Fibroblast of skin of scalp (primary cell): Measurements from ENCODE around the gene EXOC6B.

Experiments used
- DNase-seq: peaks from one replicate; pipeline ENCODE4 v3.0.0-alpha.2; 2013

The EXOC6B gene

DNA sequence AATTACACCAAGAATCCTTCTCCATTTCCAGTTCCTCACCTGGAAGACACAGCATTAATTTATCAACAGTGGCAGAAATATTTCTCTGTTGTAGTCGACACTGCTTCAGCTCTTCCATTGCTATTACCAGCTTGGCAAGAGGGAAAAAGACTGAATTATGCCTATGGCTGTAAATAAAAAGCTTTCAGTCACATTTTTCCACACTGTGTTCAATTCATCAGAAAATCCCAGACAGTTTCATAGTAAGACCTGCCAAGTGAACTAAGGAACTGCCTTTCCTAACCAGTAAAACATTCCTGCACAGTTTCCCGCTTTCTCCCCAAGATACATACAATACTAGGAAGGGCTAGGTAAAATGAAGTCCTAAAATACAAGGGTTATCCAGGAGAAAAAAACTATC is 94.7 kb downstream of the EXOC6B start:
- no peak for DNase-seq

DNA sequence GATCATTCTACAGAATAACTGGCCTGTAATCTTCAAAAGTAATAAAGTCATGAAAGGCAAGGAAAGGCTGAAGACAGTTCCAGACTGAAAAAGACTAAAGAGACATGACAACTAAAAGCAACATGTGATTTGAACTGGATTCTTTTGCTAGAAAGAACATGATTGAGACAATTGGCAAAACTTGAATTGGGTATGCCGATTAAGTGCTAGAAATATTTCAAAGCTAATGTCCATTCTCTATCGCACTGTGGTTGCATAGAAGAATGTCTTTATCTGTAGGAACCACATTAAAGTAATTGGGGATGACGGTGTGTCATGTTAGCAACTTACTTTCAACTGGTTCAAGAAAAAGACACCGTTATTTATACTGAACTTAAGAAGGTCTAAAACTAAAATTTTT is 98.5 kb downstream of the EXOC6B start:
- no peak for DNase-seq

DNA sequence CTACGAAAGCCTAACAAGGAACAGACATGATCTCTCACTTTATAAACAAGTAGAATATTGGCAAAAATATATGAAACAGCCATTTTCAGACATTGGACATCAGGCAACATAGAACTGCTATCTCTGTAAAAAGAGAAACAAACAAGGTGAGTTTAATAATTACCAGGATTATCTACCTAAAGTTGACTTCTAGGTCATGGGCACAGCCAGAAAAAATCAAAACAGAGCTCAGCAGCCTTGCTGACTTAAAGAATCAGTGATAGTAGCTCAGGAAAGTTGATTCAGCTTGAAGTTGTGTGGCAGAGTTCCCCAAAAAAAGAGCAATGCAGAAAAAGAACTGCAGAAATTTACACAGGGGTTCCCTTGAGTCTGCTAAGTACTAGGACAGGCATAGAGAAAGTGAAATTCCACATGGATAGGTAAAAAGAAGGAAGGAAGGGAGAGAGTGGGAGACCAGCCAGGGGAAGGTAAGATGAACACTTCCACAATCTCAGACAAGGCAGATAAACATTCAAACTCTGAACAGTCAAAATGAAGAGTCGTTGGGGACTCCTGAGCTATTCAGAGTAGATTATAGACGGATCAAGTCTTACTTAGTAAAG is 102.0 kb downstream of the EXOC6B start:
- no peak for DNase-seq

DNA sequence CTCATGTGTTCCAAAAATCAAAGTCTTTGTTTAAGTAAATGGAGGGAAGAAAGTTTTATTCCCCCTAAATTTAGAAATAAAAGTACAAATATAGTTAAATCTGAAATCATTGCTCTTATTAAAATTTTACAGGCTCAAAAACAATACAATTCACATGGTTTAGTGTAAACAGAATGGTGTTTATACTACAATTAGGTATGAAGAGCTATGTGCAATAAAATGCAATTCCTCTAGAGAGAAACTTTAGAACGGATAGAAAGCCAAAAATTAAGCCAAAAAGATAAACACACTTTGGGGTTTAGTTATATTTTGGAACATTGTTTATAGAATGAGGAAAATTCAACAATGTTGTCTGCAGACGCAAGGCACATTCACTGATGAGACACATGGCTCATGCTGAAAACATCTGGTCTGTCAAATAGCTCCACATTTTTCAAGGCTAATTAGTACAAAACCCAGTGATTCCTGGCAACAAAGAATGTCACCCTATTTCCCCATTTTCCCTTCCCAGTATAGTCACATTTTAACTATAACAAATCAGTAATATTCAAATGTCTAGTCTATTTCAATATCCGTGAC is 103.3 kb downstream of the EXOC6B start:
- peak; percentile 70 for DNase-seq

DNA sequence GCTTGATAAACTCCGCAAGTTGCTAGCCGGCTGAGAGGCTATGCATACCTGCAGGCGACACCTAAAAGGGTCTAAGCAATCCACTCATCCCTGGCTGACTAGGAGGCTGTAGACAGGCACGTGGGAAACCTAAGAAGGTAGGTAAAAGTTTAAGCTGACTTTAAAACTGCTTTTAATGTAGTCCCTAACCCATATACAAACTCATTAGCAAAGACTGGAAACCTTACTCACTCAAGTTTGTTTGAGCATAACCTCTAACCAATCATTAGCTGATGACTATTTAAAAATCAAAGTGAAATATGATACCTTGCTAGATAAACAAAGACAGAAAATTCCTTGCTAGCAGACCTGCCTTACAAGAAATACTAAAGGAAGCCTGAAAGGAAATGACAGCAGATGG is 106.4 kb downstream of the EXOC6B start:
- no peak for DNase-seq

DNA sequence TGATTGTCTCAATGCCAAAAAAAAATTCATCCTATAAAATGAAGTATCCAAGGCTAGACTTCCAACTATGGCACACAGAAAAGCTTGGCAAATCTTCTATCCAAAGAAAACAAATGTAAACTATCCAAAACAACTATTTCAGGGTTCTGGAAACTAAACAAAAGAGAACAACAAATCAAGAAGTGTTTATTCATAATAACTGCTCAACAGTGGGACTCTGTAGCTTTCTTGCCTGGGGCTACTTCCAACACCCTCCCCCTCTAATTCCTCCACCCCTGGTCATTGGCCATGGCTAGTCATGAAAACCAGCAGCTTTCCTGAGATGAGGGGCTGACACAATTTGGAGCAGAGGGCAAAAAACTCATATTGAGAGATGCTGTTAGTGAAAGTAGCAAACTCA is 107.0 kb downstream of the EXOC6B start:
- no peak for DNase-seq

DNA sequence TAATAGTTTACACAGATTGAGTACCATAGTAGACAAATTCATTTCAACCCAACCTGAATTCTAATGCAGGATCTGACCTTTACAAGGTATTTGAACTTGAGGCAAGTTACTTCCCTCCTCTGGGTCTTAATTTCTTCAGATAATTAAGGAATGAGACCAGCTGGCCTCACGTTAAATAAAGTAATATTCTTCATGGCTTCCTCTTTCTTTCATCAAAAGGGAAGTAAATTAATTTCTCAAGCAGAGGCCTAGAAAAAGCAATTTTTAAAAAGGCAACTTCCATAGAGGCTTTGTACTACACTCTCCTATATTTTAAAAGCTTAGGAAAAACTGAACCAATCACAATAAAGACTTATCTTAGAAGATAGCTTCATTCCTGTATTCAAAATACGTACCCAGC is 109.2 kb downstream of the EXOC6B start:
- DNase-seq: no peak

DNA sequence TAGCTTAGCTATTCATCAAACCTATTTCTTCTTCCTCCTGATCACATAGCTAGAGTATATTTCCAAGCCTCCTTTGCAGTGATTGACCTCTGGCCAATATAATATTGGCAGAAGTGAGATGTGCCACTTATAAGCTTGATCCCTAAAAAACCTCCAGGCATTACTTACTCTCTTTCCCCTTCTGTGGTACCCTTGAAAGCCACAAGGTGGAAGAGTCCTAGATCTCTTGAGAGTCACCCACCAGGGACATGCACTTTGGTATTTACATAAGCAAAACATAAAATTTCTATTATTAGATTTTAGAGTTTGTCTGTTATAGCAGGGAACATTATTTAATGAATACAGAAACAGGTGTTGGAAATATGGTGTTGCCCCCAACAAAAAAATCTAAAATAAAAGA is 112.0 kb downstream of the EXOC6B start:
- DNase-seq: no peak

DNA sequence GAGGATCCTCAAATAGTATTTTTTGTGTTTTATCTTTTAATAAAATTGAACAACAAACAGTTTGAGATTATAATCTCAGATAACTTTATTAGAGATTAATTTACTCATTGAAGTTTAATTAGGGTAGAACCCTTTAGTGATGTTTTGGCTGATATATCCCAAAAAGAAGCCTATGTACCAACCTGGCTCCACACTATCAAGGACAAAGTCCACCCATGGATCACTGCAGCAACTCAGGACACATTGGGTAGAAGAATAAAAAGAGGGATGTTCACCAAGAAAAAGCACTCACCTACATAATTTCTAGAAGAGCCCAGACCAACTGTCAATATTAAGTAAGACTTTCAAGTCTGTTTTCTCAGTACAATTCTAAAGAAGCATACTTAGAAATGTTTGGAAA is 112.9 kb downstream of the EXOC6B start:
- DNase-seq: no peak

DNA sequence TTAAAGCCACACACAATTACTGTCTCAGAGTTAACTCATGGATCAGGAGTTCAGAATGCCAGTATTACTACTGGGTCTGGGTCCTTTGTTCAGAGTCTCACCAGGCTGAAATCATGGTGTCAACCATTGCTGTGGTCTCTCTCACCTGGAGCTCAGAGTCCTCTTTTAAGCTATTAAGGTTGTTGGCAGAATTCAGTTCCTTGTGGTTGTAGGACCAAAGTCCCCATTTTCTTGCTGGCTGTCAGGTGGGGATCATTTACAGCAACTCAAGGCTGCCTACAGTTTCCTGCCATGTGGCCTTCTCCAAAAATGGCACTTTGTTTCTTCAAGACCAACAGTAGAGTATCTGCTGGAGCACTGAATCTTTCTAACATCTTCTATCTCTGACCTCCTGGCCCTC is 113.5 kb downstream of the EXOC6B start:
- no peak for DNase-seq

DNA sequence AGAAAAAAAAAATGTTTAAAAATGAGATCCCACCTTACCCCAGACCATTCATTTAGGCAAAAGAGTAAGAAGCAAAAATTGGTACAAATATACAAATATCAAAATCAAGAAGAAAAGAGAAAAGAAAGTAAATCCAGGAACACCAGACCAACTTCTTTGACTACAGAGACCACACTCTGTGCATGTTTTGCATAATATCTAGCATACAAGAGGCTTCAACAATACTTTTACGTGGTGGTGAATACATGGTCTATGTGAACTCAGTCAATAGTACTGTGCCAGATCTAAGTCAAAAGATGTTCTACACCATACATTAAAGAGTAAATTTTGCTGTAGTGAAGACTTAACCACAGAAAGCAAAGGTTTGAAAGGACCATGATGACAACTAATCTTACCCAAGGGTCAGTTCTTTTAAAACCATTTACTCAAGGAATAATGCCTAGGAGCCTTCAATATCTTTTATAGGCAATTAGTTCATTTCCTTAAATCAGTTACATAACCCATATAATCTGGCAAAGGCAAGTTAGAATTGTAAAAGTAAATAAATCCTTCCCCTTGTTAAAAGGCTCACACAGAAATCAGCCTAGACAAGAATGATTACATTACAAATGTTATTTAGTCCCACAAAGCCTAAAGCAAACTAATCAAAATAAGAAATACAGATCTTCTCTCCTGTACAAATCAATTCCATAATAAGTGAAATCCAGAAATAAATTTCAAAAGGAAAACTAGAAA is 115.2 kb downstream of the EXOC6B start:
- no peak for DNase-seq

DNA sequence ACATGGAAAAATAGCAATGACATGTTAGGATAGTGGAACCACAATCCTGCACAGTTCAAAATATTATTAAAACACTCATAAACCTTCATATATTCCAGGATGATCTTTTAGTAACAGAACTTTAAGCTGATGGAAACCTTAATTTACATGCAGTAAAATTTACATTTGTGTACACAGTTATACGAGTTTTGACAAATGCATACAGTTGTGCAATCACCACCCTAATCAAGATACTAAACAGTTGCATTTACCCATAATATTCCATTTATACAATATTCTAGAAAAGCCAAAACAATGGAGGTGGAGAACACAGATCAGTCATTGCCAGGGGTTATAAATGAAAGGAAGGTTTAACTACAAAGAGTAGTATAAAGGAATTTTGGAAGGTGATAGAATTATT is 117.6 kb downstream of the EXOC6B start:
- DNase-seq: no peak

DNA sequence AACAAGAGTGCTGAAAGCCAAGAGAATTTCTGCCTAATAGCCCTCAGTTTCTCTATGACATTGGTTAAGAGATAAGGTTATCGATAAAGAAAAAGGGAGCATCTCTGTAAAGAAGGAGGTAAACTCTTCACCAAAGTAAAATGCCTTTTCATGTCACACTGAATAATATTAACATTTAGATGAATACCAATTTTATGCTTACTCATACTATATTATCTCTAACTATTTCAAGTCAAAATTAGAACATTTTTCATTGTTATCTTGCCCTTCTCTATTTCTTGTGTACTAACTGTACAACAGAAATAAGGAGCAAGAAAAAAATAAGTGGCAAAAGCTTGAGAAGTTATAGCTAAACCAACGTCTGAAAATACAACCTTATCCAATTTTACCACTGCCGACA is 127.5 kb downstream of the EXOC6B start:
- no peak for DNase-seq

DNA sequence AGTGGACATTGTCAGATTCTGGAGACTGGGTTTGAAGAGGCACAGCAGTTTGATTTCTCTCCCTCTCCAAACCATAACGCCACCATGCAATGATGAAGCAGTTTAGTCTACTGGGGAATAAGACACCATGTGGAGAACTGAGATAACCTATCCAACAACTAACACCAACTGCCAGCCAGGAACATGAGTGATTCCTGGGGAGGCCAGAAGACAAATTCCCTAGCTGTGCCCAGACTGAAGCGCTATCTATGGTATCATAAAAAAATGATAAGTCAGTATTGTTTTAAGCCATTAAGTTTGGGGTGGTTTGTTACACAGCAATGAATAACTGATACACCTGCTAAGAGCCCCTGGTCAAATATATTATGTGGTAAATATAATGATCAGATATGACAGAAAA is 129.3 kb downstream of the EXOC6B start:
- no peak for DNase-seq

DNA sequence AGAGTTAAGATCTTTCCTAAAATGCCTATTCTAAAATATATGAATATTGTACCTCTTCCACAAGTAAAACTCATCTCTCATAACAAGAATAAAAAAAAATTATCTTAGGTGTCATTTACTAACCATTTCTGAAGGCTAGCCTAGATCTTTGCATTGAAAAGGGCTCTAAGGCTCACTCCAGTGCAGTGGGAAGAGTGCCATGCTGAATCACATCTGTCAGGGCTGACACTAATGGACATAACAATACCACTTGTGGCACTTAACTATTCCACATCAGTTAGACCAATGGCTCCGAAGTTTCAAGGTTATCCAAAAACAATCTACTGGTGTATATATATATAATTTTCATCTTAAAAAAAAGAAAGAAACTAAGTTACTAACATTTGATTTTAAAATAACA is 130.2 kb downstream of the EXOC6B start:
- DNase-seq: no peak

DNA sequence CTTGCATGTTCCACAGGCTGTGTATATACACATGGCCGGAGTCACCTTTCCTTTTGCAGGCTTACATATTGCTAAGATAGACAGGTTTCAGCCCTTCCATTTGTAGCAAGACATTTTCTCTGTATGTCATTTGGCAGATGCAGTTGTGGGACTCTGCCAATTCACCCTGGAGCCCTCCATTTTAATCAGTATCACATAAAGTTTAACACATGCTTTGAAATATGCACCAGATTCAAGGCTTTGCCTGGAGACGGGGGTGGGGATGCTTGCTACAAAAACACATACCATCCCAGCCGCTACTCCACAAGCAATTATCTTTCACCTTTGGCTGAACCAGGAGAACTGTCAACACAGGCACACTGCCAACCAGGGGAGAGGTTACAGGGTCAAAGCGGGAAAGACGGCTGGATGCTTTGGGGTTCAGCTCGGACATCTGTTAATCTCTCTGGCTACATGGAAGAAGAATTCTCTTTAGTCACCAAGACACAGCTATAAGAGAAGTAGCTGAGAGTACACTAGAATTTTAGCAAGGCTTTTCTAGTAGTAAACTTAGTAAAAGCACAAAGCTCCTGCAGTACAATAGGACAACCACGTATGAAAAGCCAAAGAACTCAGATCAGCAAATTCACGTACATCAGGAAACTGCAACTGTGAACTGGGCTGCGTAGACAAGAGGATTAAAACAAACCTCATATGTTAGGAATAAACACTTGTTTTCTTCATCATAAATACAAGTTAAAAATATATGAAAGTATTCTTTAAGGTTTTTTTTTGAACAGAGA is 130.9 kb downstream of the EXOC6B start:
- DNase-seq: peak; percentile 50

DNA sequence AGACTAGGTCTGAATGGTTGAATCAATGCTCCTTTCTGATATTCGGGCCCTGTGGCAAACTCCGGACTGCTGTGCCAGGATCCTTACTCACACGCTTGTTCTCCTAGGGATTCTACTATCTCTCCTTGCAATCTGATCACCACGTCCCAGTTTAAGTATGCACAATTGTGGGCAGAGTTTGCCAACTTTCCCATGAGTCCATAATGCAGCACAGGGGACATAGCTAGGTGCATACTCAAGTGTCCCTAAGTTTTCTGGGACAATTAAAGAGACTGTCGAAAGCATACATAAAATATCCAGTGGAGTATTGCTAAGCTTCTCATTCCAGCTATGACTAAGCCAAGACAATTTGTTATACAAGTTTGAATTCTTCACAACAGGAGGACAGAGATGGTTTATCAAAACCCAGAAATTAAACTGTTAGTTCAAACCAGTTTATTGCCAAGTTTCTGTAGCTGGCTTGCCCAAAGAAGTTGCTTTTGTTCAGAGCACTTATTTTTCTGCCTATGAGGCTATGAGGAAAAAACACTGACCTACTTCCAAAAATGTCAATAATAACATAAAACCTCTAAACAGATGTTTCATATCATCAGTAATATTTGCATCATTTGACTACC is 136.1 kb downstream of the EXOC6B start:
- DNase-seq: no peak

DNA sequence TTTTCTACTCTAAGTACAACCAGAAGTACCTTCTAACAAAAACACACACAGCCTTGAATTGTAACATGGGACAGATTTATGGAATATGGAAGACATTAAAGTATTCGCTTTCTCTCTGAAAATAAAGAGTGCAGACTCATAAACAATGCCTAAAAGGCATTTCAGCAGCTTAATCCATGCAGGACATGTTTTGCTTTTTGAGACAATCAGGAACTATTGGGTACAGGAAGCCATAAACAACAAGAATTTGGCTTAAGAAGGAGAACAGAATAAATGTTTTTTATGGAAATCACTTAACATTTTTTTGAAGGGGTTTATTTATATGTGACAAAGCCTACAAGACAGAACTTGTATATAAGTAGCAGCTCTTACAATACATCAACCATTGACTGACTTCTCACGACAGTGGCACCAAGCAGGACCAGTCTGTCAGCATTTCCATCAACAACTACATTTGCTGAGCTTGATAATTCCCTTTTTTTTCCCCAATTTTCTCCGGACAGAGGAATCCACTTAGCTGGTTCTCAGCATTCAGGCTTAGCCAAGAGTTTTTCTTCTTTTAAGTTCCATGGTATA is 140.1 kb downstream of the EXOC6B start:
- no peak for DNase-seq

DNA sequence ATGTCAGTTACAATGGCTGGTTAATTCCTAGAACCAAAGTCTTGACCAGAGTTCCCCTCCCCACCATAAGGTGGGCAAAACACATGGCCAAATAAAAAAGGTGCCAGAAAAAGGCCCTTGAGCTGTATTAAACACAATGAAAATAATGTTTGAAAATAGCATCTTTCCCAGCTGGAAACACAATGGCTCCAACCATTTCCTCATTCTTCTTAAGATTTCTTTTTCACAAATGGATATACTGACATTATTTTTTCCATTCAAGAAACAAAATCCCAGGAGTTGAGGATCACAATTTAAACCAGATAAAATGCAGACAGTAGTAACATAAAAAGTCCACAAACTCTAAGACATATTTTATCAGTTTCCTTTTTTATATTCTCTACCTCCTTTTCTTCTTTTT is 143.8 kb downstream of the EXOC6B start:
- DNase-seq: no peak

DNA sequence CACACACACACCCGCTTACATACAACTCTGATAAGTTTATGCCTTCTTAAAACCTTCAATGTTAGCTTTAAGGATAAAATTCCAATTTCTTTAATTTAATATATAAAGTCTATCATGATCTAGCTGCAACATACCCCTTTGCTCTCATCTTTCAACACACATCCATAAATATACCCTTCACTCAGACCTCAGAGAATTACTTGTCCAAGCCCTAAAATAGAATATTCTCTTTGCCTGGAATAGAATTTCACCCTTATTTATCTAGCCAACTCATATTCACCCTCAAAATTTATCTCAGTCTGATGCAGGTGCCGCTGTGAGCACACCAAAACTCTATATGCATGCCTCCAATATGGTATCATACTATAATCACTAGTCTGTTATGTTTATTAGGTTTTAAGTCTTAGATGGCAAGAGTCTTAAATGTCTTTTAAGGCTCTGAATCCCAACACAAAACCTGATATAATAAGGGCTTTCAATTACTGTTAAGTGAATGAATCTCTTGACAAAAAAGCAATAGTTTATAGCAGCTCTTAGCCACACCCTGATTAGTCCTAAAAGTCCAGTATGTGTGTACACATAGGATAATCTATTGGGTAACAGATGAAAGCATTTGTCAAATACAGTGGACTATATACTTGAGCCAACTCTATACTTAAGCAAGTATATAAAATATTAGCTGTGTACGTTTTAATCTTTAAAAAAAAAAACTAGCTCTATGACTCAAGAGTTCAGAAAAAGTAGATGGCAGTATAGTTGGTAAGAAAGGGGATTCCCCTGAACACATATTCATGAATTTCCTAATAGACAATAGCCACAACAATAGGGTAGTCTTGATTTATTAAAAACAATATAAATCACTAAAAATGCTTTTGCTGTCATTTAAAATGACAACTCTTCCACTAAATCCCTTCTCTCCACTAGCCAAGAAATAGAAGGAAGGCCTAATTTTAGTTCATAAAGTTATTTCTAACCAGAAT is 144.5 kb downstream of the EXOC6B start:
- no peak for DNase-seq

DNA sequence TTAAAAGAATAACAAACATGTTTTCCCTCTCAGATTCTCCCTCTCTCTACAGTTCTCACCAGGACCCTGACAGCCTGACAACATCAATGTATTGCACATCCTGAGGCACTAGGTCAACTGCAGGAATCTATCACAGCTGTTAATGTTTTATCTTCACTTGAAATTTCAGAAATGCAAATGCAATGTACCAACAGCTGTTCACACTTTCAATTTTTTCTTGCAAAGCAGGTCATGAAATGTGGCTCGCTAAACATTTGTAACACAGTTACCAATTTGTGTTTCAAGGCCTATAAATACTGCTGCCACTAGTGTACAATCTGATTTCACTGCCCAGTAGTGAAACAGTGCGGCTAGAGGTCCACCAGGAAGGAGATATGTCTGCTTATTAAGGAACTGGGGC is 147.8 kb downstream of the EXOC6B start:
- no peak for DNase-seq
